A549 (cell line): ENCODE measurements around the gene KCND3. TPM values are rescaled to one million over a fixed set of nuclear protein-coding genes. Genes with fewer than 3 reads are reported as not detected.

Experiments
- ATAC-seq, 2 experiments: fragments of 200-7000 bp in 1 of 2; fragments of >200 bp in 1 of 2; cut with Nextera tagmentation in 1 of 2; cut with Tn5 transposase in 1 of 2; 3 replicates each; pipeline versions ENCODE4 v1.8.0 to v1.9.1; 2018 to 2020; ENCODE audit warnings: mild to moderate bottlenecking in 1 of 2, moderate library complexity in 1 of 2
- CTCF ChIA-PET: fragments of 300-600 bp; sonication (Branson Sonifier 250); formaldehyde crosslinking; extraction: SDS; loops from one replicate; lab custom pipeline; 2021; ENCODE audit warnings: antibody characterized with exemption, inconsistent platforms; lab: Yijun Ruan, JAX
- POLR2A ChIA-PET: fragments of 350-600 bp; formaldehyde crosslinking; extraction: SDS; loops from one replicate; lab custom pipeline; 2021; ENCODE audit warnings: antibody characterized with exemption, inconsistent platforms; lab: Yijun Ruan, JAX
- DNase-seq, 2 experiments: peaks; one replicate each; pipeline versions ENCODE4 v3.0.0 to v3.0.0-alpha.2; 2011 to 2016; ENCODE audit warnings: low read depth in 1 of 2, low spot score in 1 of 2
- FAIRE-seq: peaks from 2 replicates; lab custom pipeline; 2011; peaks lifted over from hg19 to GRCh38; lab: Jason Lieb, UNC
- H3K27ac ChIP-seq, 2 experiments: fragments of >200 bp; sonication (Bioruptor Twin); formaldehyde crosslinking; 3 replicates each; pipeline ENCODE4 v1.5.1; 2016 to 2017
- H3K4me1 ChIP-seq: fragments of >200 bp; sonication (Bioruptor Twin); formaldehyde crosslinking; 3 replicates; pipeline ENCODE4 v1.6.1; 2016
- H3K4me2 ChIP-seq: fragments of >200 bp; sonication (Bioruptor Twin); formaldehyde crosslinking; 3 replicates; pipeline ENCODE4 v1.6.1; 2016
- H3K4me3 ChIP-seq: fragments of >200 bp; sonication (Bioruptor Twin); formaldehyde crosslinking; 3 replicates; pipeline ENCODE4 v1.5.1; 2016
- H3K9me3 ChIP-seq: fragments of >200 bp; sonication (Bioruptor Twin); formaldehyde crosslinking; 3 replicates; pipeline ENCODE4 v1.6.1; 2016
- ATOH8 ChIP-seq: fragments of 250-450 bp; sonication (Bioruptor Pico); IDR thresholded peaks from 2 replicates; pipeline ENCODE4 v1.5.0; 2020; ENCODE audit warnings: low read depth, mild to moderate bottlenecking, moderate library complexity
- BCL3 ChIP-seq: fragments of >200 bp; sonication (Bioruptor Twin); formaldehyde crosslinking; IDR thresholded peaks from 3 replicates; pipeline ENCODE4 v1.6.1; 2016
- CBX2 ChIP-seq: fragments of 200-600 bp; sonication (generic); IDR thresholded peaks from 2 replicates; pipeline ENCODE4 v1.6.1; 2016; ENCODE audit warnings: low read depth, mild to moderate bottlenecking, borderline replicate concordance
- CBX8 ChIP-seq: fragments of 200-600 bp; sonication (generic); IDR thresholded peaks from 2 replicates; pipeline ENCODE4 v1.6.1; 2016
- GATA3 ChIP-seq: IDR thresholded peaks from 2 replicates; pipeline ENCODE4 v1.6.1; 2012; ENCODE audit warnings: borderline replicate concordance
- HDAC2 ChIP-seq: fragments of 200-600 bp; sonication (generic); IDR thresholded peaks from 2 replicates; pipeline ENCODE4 v1.6.1; 2016
- HES2 ChIP-seq: fragments of >200 bp; sonication (Bioruptor Twin); formaldehyde crosslinking; IDR thresholded peaks from 2 replicates; pipeline ENCODE4 v1.6.1; 2016
- HOXB5 ChIP-seq: fragments of 250-450 bp; sonication (Bioruptor Pico); IDR thresholded peaks from 2 replicates; pipeline ENCODE4 v1.5.0; 2020; ENCODE audit warnings: mild to moderate bottlenecking, moderate library complexity
- KDM1A ChIP-seq: fragments of 200-600 bp; sonication (generic); IDR thresholded peaks from 2 replicates; pipeline ENCODE4 v1.6.1; 2016; ENCODE audit warnings: low read depth, mild to moderate bottlenecking
- KDM5A ChIP-seq: fragments of 200-600 bp; sonication (generic); IDR thresholded peaks from 2 replicates; pipeline ENCODE4 v1.6.1; 2016; ENCODE audit warnings: antibody characterized with exemption, mild to moderate bottlenecking
- MAFK ChIP-seq: fragments of 450-650 bp; IDR thresholded peaks from 2 replicates; pipeline ENCODE4 v1.6.1; 2014; ENCODE audit not compliant: partially characterized antibody
- NFE2L2 ChIP-seq: fragments of 150-350 bp; conservative IDR thresholded peaks from 2 replicates; pipeline ENCODE4 v1.6.1; 2014; ENCODE audit warnings: low read length
- NPAS2 ChIP-seq: fragments of 250-450 bp; sonication (Bioruptor Pico); IDR thresholded peaks from 2 replicates; pipeline ENCODE4 v1.8.0; 2022; ENCODE audit warnings: mild to moderate bottlenecking, moderate library complexity, borderline replicate concordance
- NR3C1 ChIP-seq: fragments of >200 bp; sonication (Bioruptor Twin); formaldehyde crosslinking; IDR thresholded peaks from 3 replicates; pipeline ENCODE4 v1.6.1; 2017
- PHF8 ChIP-seq: fragments of 200-600 bp; sonication (generic); IDR thresholded peaks from 2 replicates; pipeline ENCODE4 v1.6.1; 2016; ENCODE audit warnings: low read depth, mild to moderate bottlenecking, antibody characterized with exemption, moderate library complexity, borderline replicate concordance
- RAD21 ChIP-seq, 2 experiments: fragments of >200 bp in 1 of 2; sonication (Bioruptor Twin) in 1 of 2; formaldehyde crosslinking in 1 of 2; IDR thresholded peaks in 1 of 2; conservative IDR thresholded peaks in 1 of 2; 2 replicates in 1 of 2; 3 replicates in 1 of 2; pipeline ENCODE4 v1.6.1; 2012 to 2018; ENCODE audit warnings: inconsistent platforms in 1 of 2
- RCOR1 ChIP-seq: fragments of 150-350 bp; IDR thresholded peaks from 2 replicates; pipeline ENCODE4 v1.6.1; 2014; ENCODE audit warnings: antibody characterized with exemption, low read length, low read depth
- SREBF2 ChIP-seq: fragments of 450-650 bp; IDR thresholded peaks from 2 replicates; pipeline ENCODE4 v1.6.1; 2014; ENCODE audit warnings: mild to moderate bottlenecking, moderate library complexity
- TFCP2L1 ChIP-seq: fragments of 250-450 bp; sonication (Bioruptor Pico); IDR thresholded peaks from 2 replicates; pipeline ENCODE4 v1.5.0; 2021; ENCODE audit warnings: mild to moderate bottlenecking
- TP53 ChIP-seq: fragments of 250-450 bp; sonication (Bioruptor Pico); IDR thresholded peaks from 2 replicates; pipeline ENCODE4 v1.5.0; 2021; ENCODE audit warnings: mild to moderate bottlenecking, moderate library complexity
- ZC3H11A ChIP-seq: fragments of 450-650 bp; IDR thresholded peaks from 2 replicates; pipeline ENCODE4 v1.6.1; 2014; ENCODE audit warnings: antibody characterized with exemption, mild to moderate bottlenecking
- ZFP36 ChIP-seq: fragments of 450-650 bp; IDR thresholded peaks from 2 replicates; pipeline ENCODE4 v1.6.1; 2014; ENCODE audit warnings: borderline replicate concordance; ENCODE audit not compliant: partially characterized antibody
- ZNF302 ChIP-seq: fragments of 250-450 bp; sonication (Bioruptor Pico); IDR thresholded peaks from 2 replicates; pipeline ENCODE4 v1.9.0; 2021; ENCODE audit warnings: inconsistent platforms, mild to moderate bottlenecking, moderate library complexity
- WGBS: methylation state at CpG from one replicate; pipeline ENCODE4 v1.1.6; 2017; ENCODE audit errors: missing lambda C conversion rate; 5-methylcytosine and 5-hydroxymethylcytosine counted together
- polyA plus RNA-seq, 4 experiments: library from polyadenylated mRNA; depleted of rRNA in 3 of 4; stranded (reverse); fragments of >200 nt; fragmentation: RNase III in 1 of 4; extraction: RNeasy Plus Mini Kit Qiagen cat#74134 plus additional on column Dnase treatment in 1 of 4; gene quantifications; 2 replicates in 3 of 4; 3 replicates in 1 of 4; pipeline ENCODE4 v1.2.3, GENCODE V29; 2011 to 2017
- TF ChIP-seq, protein P1 (sequence below): IDR thresholded peaks from 2 replicates; pipeline ENCODE4 v1.6.1; 2012; ENCODE audit warnings: low read depth, borderline replicate concordance
- TF ChIP-seq, protein P2 (sequence below): fragments of 450-650 bp; IDR thresholded peaks from 2 replicates; pipeline ENCODE4 v1.6.1; 2014; ENCODE audit warnings: antibody characterized with exemption

The KCND3 gene
- polyA plus RNA-seq, 2 of the 4 experiments (the other 2 are of a cell fraction), result not detected

- H3K4me3 ChIP-seq, result no peak overlapping the region
- ChIA-PET CTCF (no interaction called here), POLR2A (no interaction called here)
- no peak for ATAC-seq
- no peak for TF ChIP-seq ZNF302 (CRISPR knock-in tag)
- TF ChIP-seq PHF8, result no peak
- TF ChIP-seq, protein P1, sequence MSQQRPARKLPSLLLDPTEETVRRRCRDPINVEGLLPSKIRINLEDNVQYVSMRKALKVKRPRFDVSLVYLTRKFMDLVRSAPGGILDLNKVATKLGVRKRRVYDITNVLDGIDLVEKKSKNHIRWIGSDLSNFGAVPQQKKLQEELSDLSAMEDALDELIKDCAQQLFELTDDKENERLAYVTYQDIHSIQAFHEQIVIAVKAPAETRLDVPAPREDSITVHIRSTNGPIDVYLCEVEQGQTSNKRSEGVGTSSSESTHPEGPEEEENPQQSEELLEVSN, result no peak
- no peak for TF ChIP-seq KDM1A
- TF ChIP-seq NR3C1, result no peak
- no peak for TF ChIP-seq BCL3
- no peak for TF ChIP-seq MAFK
- TF ChIP-seq CBX8, result no peak
- no peak overlapping the region for H3K27ac ChIP-seq
- H3K4me1 ChIP-seq, result no peaks in the 10 kb centered on the region
- H3K4me2 ChIP-seq, result no peak overlapping the region
- FAIRE-seq, result no peak
- WGBS, result 10% methylated on average over 6 of the region's 6 CpGs
- no peak for DNase-seq
- no peaks in the 10 kb centered on the region for H3K9me3 ChIP-seq
These were observed 8.8 kb downstream of the KCND3 start for GRCh38 chr1:111980686-111981085.

- H3K27ac ChIP-seq, result no peak overlapping the region
- no peak for TF ChIP-seq KDM5A
- no peak for TF ChIP-seq GATA3
- no peak for TF ChIP-seq HOXB5 (CRISPR knock-in tag)
- no peak for TF ChIP-seq CBX2
- no peak for TF ChIP-seq HES2
- TF ChIP-seq TFCP2L1, result no peak
- WGBS, result 0% methylated on average over 1 of the region's 1 CpG
- no peaks in the 10 kb centered on the region for H3K4me1 ChIP-seq
- POLR2A ChIA-PET, result no interaction called here
- FAIRE-seq, result no peak
- ATAC-seq, result no peak
- H3K4me3 ChIP-seq, result no peak overlapping the region
- H3K9me3 ChIP-seq, result no peaks in the 10 kb centered on the region
- DNase-seq, result no peak
- no peak overlapping the region for H3K4me2 ChIP-seq
- CTCF ChIA-PET, result no interaction called here
These were observed 10.8 kb downstream of the KCND3 start for GRCh38 chr1:111978695-111979094.

- Histone ChIP-seq H3K4me3 (no peak overlapping the region), H3K27ac (no peak overlapping the region), H3K4me2 (no peak overlapping the region), H3K9me3 (no peaks in the 10 kb centered on the region), H3K4me1 (no peaks in the 10 kb centered on the region)
- DNase-seq, result no peak
- ATAC-seq, result no peak
- WGBS, result 11% methylated on average over 9 of the region's 9 CpGs
- ChIA-PET POLR2A (no interaction called here), CTCF (no interaction called here)
- FAIRE-seq, result no peak
- no peak for TF ChIP-seq TP53 (CRISPR knock-in tag)
- TF ChIP-seq, all 56 proteins: peak for 0
These were observed 12.1 kb downstream of the KCND3 start for GRCh38 chr1:111977378-111977777.

DNA sequence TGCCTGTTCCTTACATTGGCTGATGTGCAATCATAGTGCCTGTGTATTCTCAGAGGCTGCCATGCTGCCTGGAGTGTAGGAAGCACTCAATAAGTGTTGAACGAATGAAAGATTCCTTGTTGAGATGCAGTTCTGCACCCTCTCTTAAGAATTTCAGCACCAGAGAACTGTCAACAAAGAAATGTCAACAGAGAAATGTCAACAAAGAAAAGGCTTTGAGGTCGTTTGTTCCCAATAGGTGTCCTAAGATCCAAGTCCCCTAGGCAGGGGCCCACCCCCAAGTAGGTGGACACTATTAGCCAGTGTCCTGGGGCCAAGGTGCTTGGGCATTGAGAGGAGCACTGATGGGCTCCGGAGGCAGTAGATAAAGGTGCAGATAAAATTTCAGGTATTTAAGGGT, 12.6 kb downstream of the KCND3 start:
- Histone ChIP-seq H3K27ac (no peak overlapping the region), H3K4me2 (no peak overlapping the region), H3K4me1 (no peaks in the 10 kb centered on the region), H3K4me3 (no peak overlapping the region), H3K9me3 (no peaks in the 10 kb centered on the region)
- ChIA-PET CTCF (no interaction called here), POLR2A (no interaction called here)
- no peak for ATAC-seq
- no peak for DNase-seq
- WGBS, result 8% methylated on average over 3 of the region's 3 CpGs
- no peak for FAIRE-seq
- no peak for TF ChIP-seq ATOH8
- TF ChIP-seq NPAS2, result no peak
- TF ChIP-seq NFE2L2, result no peak
- TF ChIP-seq, protein P1, result no peak
- no peak for TF ChIP-seq ZC3H11A
- no peak for TF ChIP-seq SREBF2
- no peak for TF ChIP-seq ZFP36
- no peak for TF ChIP-seq RAD21 (conservative IDR thresholded peaks at IDR 0.05 in 1 of 2, IDR thresholded peaks at IDR 0.05 in 1 of 2)
- TF ChIP-seq, protein P2, sequence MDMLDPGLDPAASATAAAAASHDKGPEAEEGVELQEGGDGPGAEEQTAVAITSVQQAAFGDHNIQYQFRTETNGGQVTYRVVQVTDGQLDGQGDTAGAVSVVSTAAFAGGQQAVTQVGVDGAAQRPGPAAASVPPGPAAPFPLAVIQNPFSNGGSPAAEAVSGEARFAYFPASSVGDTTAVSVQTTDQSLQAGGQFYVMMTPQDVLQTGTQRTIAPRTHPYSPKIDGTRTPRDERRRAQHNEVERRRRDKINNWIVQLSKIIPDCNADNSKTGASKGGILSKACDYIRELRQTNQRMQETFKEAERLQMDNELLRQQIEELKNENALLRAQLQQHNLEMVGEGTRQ, result no peak
- TF ChIP-seq KDM5A, result no peak
- TF ChIP-seq RCOR1, result no peak
- TF ChIP-seq HDAC2, result no peak
